T-helper 2 cell (primary cell): ENCODE data around the gene TMPRSS11B.
A peak's percentile ranks its signal among the peaks of the same experiment; 100 is the strongest.
"Not testable (repeated sequence)": the region's sequence is repeated elsewhere in the genome, so short reads cannot be mapped to it uniquely, and the experiment has no call there.

Experiments used
- DNase-seq, 5 experiments: peaks; one replicate each; pipeline versions ENCODE4 v3.0.0 to v3.0.0-alpha.2; 2012 to 2022

The TMPRSS11B gene

DNA sequence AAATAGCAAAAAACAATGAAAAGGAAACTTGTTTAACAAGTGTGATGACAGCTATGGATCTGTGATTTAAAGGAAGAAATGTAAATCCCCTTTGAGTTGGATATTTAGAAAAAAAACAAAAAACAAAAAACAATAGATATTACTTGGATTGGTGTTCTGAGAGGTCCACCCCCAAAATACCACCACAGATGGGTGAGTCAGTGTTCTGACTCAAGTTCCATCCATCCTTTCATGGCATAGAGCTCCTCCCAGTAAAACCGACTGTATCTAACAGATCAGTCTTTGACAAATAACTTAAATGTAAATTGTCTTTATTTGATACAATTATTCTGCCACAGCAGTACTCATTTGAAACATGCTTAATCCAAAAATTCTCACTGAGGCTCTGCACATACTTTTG is 27.4 kb downstream of the TMPRSS11B start:
- peak in 1 of 5 experiments; percentile 19 for DNase-seq

DNA sequence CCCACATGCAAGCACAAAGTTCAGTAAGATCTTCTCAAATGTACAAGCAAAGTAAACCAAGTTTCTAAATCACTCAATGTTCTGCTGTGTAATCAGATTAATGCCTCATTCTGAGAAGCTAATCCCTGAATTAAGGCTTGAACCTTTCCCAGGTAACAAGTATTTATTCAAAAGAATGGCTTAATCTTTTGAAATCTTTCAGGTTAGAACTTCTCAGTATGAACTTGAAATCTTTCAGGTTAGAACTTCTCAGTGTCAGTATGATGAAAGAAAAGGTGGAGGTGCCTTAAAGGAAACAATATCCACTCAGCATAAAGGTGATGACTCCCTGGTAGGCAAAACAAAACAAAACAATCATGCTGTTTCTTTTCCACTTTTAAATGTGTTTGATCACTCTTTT is 29.0 kb downstream of the TMPRSS11B start:
- DNase-seq, result peak in 1 of 5 experiments; percentile 57

DNA sequence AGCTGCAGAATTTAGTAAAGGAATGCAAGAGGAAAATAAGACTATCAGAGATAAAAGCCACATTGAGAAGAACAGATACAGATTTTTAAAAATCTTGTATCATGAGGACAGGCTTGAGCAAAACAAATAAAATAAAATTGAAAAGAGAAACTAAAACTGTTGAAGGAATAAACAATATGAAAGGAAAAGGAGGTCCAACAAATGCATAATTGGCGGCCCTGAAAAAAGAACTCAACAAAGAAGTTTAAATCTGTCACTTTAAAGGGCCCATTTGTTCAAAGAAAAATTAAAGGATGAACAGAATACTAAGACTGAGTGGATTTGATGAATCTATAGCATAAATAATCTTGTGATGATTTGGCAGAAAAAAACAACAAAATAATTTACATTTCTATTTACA is 36.5 kb downstream of the TMPRSS11B start:
- no peak for DNase-seq

DNA sequence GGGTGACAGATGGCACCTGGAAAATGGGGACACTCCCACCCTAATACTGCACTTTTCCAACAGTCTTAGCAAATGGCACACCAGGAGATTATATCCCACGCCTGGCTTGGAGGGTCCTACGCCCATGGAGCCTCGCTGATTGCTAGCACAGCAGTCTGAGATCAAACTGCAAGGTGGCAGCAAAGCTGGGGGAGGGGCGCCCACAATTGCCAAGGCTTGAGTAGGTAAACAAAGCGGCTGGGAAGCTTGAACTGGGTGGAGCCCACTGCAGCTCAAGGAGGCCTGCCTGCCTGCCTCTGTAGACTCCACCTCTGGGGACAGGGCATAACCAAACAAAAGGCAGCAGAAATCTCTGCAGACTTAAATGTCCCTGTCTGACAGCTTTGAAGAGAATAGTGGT is 51.2 kb downstream of the TMPRSS11B start:
- DNase-seq, result not testable (repeated sequence)

DNA sequence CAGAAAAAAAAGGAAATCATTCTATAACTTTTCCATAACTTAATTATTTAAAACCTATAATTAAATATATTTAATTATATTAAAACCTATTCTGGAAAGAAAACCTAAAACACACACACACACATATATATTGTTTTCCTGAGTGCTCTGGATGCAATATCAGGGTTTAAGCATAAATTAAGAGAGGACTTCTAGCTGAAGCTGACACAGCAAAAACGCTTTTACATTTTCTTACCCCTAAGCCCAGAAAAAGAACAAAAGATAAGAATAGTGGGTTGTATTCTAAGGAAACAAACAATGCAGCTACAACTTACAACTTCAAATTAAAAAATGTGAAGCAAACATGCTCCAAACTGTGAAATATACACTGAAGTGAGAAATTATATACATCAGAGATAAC is 52.3 kb downstream of the TMPRSS11B start:
- DNase-seq, result no peak

DNA sequence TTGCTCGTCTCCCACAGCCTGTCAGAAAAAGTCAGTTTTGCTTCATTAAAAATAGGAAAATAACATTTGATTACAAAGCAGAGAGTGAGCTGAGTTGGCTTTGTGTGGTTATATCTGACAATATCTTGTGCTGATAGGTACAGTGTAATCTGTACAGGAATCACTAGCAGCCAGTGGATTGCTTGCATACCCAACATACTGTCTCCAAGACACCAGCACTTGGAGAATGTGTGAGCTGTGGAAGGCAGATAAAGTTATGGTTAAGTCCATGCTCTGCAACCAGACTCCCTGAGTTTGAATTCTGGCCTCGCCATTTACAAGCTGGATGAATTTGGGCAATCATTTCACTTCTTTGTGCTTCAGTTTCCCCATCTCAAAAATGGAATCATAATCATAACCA is 58.3 kb downstream of the TMPRSS11B start:
- no peak for DNase-seq

DNA sequence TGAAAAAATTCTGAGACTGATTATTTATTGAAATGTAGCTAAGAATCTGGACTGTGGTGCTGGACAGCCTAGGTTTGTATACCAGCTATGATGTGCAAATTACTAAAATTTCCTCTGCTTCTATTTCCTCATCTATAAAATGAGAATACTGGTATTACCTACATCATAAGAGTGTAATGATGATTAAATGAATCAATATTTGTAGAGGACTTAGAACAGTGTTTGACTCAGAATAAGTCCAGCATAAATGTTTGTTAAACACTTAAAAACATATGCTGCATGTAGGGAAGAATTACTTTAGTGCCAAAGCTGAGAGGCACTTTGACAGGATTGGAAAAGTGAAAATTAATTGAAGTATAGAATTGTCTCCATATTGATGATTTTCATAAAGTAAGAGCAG is 60.6 kb downstream of the TMPRSS11B start:
- DNase-seq, result no peak

DNA sequence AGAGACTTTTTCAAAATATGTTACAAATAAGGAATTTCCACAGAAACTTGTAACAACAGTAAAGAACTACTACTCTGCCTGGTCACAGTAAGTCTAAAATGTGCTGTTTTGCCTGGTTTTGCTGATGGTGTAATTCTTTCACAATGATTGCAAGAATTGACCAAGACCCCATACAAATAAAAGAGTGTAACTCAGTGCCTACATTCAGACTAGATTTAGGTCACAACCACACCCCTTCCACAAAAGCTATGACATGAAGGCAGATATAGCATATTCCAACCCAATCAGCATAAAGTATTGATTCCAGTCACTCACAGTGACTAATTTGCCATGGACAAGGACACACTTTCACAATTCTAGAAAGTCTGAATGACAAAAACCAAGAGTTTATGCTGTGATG is 62.1 kb downstream of the TMPRSS11B start:
- DNase-seq, result no peak

DNA sequence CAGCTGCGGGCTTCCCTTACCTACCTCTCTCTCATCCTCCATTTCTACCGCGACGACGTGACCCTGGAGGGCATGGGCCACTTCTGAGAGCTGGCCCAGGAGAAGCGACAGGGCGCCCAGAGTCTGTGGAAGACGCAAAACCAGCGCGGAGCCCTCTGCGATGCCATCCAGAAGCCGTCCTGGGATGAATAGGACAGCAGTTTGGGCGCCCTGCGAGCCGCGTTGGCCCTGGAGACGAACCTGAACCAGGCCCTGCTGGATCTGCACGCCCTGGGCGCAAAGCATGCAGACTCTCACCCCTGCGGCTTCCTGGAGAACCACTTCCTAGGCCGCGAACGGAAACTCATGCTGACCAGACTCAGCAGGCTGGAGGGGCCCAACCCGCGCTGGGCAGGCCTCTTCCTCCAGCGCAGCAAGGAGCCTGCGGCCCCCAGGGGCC is 63.1 kb downstream of the TMPRSS11B start:
- DNase-seq, result no peak

DNA sequence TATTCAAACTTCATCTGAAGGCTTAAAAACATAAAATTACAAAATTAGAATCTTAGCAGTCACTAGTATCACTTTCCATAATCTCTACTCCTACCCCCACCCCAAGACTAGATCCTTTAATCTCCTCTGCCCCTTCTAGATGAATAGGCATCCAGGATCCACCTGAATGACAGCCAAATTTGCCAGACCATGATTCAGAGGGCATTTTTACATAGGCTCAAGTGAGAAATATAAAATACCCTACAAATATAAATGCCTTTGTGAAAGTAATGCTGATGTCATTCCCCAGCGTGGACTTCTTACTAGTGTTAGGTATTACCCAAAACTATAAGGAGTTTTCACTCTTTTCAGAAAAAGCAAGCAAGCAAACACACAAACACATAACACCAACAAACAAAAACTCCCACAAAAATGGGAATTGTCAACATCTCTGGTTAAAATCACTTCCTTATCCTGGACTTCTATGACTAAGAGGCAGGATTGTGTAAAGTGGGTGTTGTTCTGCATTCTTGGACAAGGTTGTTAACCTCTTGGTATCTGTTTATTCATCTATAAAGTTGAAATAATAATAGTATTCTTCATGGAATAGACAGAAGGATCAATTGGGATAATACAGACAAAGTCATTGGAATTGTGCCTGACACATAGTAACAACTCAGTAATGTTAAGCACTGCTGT is 64.5 kb downstream of the TMPRSS11B start:
- no peak for DNase-seq

DNA sequence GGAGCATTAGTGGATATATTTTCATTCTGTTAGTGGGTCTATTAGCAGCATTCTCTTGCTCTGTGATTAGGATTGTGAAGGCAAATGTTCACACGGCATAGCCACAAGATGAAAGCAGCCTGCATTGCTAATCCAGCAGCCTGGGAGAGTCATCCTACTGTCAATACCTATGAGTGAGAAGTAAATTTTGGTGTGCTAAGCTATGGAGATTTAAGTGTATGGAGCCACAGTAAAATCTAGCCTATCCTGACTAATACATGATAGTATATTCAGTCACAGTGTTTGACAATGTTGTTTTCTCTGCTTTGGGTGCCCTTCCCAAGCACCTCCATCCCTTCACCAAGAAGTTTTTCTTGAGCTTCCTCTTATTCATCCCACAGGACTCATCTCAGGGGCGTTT is 68.6 kb downstream of the TMPRSS11B start:
- no peak for DNase-seq
